Hematopoietic multipotent progenitor cell treated with erythropoietin and hydrocortisone succinate and interleukin-3 and kit ligand, for 4 days (in vitro differentiated cells): ENCODE measurements around the gene DBET.
"Not testable (repeated sequence)": the region's sequence is repeated elsewhere in the genome, so short reads cannot be mapped to it uniquely, and the experiment has no call there.

Source experiments
- DNase-seq: peaks from one replicate; pipeline ENCODE4 v3.0.0-alpha.2; 2015

Gene DBET

DNA sequence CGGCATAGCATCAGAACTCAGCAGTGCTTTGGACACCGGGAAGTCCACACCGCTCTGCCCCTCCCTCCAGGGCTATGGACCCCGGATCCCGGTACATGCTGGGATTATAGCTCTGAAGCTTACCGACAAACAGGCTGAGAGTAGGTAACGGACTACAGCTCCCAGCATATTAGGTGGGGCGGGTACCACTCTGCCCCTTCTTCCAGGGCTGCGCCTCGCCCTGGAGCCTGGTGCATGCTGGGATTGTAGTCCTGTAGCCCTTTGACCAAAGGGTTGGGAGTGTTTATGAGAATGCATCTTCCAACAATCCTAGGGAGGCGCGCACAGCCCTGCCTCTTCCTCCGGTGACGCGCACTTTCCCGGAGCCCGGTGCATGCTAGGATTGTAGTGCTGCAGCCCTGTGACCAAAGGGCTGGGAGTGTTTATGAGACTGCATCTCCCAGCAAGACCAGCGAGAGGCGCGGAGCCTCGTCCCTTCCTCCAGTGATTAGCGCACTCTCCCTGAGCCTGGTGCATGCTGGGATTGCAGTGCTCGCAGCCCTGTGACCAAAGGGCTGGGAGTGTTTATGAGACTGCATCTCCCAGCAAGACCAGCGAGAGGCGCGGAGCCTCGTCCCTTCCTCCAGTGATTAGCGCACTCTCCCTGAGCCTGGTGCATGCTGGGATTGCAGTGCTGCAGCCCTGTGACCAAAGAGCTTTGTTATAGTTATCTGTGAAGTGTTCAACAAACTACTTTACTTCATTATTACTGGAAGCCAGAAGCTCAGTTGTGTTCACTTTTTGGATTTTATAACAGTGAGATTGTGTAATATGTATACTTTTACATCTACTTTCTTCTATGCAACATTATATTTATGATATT lies 14.7 kb upstream of the DBET start:
- not testable (repeated sequence) for DNase-seq

GRCh38 chr4:190058997-190059396 lies 5.3 kb upstream of the DBET start:
- not testable (repeated sequence) for DNase-seq

GRCh38 chr4:190064805-190065204 lies 503 bp downstream of the DBET start:
- DNase-seq = not testable (repeated sequence)

GRCh38 chr4:190068351-190068750 lies 4.0 kb downstream of the DBET start:
- DNase-seq = not testable (repeated sequence)

- DNase-seq = not testable (repeated sequence)
Measured at GRCh38 chr4:190093052-190093451, 28.8 kb downstream of the DBET start.

DNA sequence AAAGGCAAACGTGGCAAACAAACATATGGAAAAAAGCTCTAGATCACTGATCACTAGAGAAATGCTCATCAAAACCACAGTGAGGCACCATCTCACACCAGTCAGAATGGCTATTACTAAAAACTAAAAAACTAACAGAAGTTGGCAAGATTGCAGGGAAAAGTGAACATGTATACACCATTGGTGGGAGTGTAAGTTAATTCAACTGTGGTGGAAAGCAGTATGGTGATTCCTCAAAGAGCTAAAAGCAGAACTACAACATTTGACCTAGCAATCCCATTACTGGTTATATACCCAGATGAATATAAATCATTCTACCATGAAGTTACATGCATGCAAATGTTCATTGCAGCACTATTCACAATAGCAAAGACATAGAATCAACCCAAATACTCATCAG lies 29.7 kb downstream of the DBET start:
- not testable (repeated sequence) for DNase-seq

DNA sequence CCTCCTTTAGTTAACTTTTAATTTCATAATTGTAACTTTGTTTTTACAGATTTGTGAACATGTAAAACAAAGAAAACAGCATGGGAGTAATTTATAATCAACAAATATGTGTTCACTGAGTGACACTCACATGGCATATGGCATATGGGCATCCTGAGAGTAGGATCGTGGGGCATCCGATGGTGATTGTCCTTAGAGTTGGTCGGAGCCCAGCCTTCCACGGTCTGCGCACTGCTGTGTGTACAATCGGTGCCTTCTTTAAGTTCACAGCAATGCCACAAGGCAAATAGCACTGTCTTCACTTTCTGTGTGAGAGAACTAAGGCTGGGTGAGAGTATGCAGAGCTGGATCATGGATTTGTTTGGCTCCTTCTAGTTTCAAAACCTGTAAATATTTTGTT lies 31.0 kb downstream of the DBET start:
- DNase-seq = not testable (repeated sequence)

- not testable (repeated sequence) for DNase-seq
Measured at GRCh38 chr4:190099605-190100004, 35.3 kb downstream of the DBET start.

DNA sequence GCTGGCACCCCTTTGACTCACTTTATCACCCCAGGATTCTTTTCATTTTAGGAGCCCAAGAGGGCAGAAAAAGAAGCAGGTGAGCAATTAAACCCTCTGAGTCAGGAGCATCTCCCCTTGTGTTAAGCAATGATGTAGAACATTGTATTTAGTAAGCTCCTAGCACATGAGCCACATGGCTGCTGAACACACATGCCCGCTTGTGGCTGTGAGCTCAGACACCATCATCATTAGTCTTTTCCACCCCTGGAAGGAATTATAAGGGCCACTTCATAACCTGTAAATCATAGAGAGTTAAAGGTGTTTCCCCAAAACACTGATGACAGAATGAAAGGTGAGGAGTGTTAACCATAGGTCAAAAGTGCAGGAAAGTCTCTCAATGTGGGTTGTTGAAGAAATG lies 37.2 kb downstream of the DBET start:
- DNase-seq = not testable (repeated sequence)

DNA sequence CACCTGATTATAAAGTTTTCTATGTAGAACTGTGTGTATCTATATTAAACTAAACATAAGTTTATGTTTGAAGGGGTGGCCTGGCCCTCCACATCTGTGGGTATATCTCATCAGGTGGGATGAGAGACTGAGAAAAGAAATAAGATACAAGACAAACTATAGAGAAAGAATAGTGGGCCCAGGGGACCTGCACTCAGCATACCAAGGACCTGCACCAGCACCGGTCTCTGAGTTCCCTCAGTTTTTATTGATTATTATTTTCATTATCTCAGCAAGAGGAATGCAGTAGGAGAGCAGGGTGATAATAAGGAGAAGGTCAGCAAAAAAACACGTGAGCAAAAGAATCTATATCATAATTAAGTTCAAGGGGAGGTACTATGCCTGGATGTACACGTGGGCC lies 41.9 kb downstream of the DBET start:
- DNase-seq = not testable (repeated sequence)

- DNase-seq = not testable (repeated sequence)
Measured at GRCh38 chr4:190106611-190107480, 42.5 kb downstream of the DBET start.

- DNase-seq = not testable (repeated sequence)
Measured at GRCh38 chr4:190107766-190108485, 43.6 kb downstream of the DBET start.

- not testable (repeated sequence) for DNase-seq
Measured at GRCh38 chr4:190108756-190109155, 44.5 kb downstream of the DBET start.

- not testable (repeated sequence) for DNase-seq
Measured at GRCh38 chr4:190109390-190110011, 45.2 kb downstream of the DBET start.

GRCh38 chr4:190110033-190110432 lies 45.7 kb downstream of the DBET start:
- not testable (repeated sequence) for DNase-seq

DNA sequence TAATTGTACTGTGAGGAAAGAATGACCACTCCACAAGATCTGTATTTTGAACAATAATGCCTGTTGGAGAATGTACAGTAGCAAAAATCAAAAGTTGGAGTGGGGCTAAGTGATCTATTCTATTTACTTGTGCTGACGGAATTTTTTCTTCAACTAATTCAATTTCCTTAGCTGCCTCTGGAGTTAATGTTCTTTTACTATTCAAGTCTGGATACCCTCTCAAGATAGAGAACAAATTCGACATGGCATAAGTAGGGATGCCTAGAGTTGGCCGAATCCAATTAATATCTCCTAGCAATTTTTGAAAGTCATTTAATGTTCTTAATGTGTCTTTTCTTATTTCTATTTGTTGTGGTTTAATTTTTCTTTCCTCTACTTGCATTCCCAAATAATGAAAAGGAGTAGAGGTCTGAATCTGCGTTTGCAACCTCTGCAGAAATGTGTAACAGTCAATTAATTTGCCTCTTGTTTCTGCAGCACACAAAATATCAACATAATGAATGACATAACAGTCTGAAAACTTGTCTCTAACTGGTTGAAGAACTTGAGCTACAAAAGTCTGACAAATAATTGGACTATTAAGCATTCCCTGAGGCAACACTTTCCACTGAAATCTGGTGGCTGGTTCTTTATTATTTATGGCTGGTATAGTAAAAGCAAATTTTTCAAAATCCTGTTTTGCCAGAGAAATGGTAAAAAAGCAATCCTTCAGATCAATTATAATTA lies 46.4 kb downstream of the DBET start:
- DNase-seq = not testable (repeated sequence)

DNA sequence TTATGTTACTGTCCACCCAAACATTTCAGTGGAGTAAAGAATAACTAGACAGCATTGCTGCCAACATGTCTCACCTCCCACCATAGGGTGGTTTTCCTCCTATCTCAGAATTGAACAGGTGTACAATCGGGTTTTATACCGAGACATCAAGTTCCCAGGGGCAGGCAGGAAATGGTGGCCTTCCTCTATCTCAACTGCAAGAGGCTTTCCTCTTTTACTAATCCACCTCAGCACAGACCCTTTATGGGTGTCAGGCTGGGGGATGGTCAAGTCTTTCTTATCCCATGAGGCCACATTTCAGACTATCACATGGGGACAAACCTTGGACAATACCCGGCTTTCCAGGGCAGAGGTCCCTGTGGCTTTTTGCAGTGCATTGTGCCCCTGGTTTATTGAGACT lies 48.6 kb downstream of the DBET start:
- not testable (repeated sequence) for DNase-seq

- DNase-seq = not testable (repeated sequence)
Measured at GRCh38 chr4:190114991-190115390, 50.7 kb downstream of the DBET start.
